Lower leg skin (tissue), 3 donors: ENCODE results near the gene PPP2R5D.

Experiments used
- POLR2A ChIP-seq, 2 donors: fragments of 450-650 bp; IDR thresholded peaks; one replicate each; pipeline ENCODE4 v1.6.1; 2016 to 2017; ENCODE audit warnings: antibody characterized with exemption in 2 of 2, mild to moderate bottlenecking in 1 of 2, moderate library complexity in 1 of 2
- TF ChIP-seq, protein P1 (sequence below), 3 donors: fragments of 450-650 bp; IDR thresholded peaks; one replicate each; pipeline ENCODE4 v1.5.1; 2016; ENCODE audit warnings: antibody characterized with exemption in 3 of 3, mild to moderate bottlenecking in 3 of 3, moderate library complexity in 2 of 3

DNA sequence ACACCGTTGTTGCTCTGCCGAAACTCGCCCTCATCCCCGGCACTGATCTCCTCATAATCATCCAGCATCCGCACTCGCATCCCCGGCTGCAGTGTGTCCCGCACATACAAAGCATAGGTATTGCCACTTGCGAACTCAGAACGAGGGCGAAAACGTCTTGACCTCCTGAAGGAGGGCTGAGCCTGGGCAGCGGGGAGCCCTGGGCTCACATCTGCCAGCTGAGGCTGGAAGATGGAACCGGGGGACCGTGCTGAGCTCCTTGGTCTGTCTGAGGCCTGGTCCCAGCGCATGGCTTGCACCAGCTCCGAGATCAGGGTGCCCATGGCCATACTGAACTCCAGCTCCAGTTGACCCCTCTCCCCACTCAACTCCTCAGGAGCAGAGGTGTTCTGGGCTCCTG lies 66.6 kb downstream of the PPP2R5D start:
- no peak for TF ChIP-seq POLR2A (IDR thresholded peaks at IDR 0.05)
- TF ChIP-seq, protein P1, sequence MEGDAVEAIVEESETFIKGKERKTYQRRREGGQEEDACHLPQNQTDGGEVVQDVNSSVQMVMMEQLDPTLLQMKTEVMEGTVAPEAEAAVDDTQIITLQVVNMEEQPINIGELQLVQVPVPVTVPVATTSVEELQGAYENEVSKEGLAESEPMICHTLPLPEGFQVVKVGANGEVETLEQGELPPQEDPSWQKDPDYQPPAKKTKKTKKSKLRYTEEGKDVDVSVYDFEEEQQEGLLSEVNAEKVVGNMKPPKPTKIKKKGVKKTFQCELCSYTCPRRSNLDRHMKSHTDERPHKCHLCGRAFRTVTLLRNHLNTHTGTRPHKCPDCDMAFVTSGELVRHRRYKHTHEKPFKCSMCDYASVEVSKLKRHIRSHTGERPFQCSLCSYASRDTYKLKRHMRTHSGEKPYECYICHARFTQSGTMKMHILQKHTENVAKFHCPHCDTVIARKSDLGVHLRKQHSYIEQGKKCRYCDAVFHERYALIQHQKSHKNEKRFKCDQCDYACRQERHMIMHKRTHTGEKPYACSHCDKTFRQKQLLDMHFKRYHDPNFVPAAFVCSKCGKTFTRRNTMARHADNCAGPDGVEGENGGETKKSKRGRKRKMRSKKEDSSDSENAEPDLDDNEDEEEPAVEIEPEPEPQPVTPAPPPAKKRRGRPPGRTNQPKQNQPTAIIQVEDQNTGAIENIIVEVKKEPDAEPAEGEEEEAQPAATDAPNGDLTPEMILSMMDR (IDR thresholded peaks at IDR 0.05): no peak
